Heart right ventricle (tissue), 16 donors: ENCODE data around the gene TPST2. TPM values are rescaled to one million over a fixed set of nuclear protein-coding genes. Genes with fewer than 3 reads are reported as not detected.

Experiments used
- ATAC-seq, 8 donors: fragments of 200-7000 bp; cut with Tn5 transposase; one replicate each; pipeline ENCODE4 v1.9.1; 2020; ENCODE audit warnings: mild to moderate bottlenecking in 8 of 8, moderate library complexity in 8 of 8, moderate number of reproducible peaks in 1 of 8
- DNase-seq, 2 donors: peaks; one replicate each; pipeline ENCODE4 v3.0.0-alpha.2; 2020
- H3K27ac ChIP-seq, 10 donors: fragments of 200-600 bp; sonication (generic) in 2 of 10; one replicate each; pipeline versions ENCODE4 v1.5.0 to v1.8.0; 2020 to 2022; ENCODE audit warnings: mild to moderate bottlenecking in 3 of 10
- H3K27me3 ChIP-seq, 7 donors: fragments of 200-600 bp; one replicate each; pipeline ENCODE4 v1.8.0; 2021 to 2022; ENCODE audit warnings: mild to moderate bottlenecking in 2 of 7
- H3K36me3 ChIP-seq, 9 donors: fragments of 200-600 bp; sonication (generic) in 1 of 9; one replicate each; pipeline versions ENCODE4 v1.5.0 to v1.8.0; 2020 to 2022; ENCODE audit warnings: mild to moderate bottlenecking in 2 of 9
- H3K4me1 ChIP-seq, 9 donors: fragments of 200-600 bp; sonication (generic) in 1 of 9; one replicate each; pipeline versions ENCODE4 v1.5.0 to v1.8.0; 2020 to 2022; ENCODE audit warnings: mild to moderate bottlenecking in 4 of 9
- H3K4me3 ChIP-seq, 10 donors: fragments of 200-600 bp; sonication (generic) in 2 of 10; one replicate each; pipeline versions ENCODE4 v1.5.0 to v1.8.0; 2020 to 2022; ENCODE audit warnings: mild to moderate bottlenecking in 7 of 10, moderate library complexity in 2 of 10
- H3K9me3 ChIP-seq, 11 donors: fragments of 200-600 bp in 10 of 11; sonication (generic) in 2 of 11; one replicate each; pipeline versions ENCODE4 v1.5.0 to v1.8.0; 2013 to 2022; ENCODE audit warnings: mild to moderate bottlenecking in 2 of 11, control low read depth in 1 of 11, moderate library complexity in 1 of 11
- CTCF ChIP-seq, 9 donors: fragments of 200-600 bp; sonication (generic) in 2 of 9; IDR thresholded peaks; one replicate each; pipeline versions ENCODE4 v1.5.0 to v1.8.0; 2021 to 2022; ENCODE audit warnings: antibody characterized with exemption in 9 of 9, mild to moderate bottlenecking in 5 of 9, moderate library complexity in 1 of 9
- WGBS, 2 donors: extraction: QIAGEN DNeasy Blood & Tissue Kit; methylation state at CpG; one replicate each; pipeline ENCODE4 v1.1.7; 2013; ENCODE audit warnings: inconsistent platforms in 1 of 2; 5-methylcytosine and 5-hydroxymethylcytosine counted together
- intact Hi-C, 10 donors: fragments of 100-400 bp; cut with DNase I; formaldehyde crosslinking; loops; one replicate each; pipeline versions ENCODE4 v1.11.1 to v1.14.2; 2022
- polyA plus RNA-seq, 2 donors: library from polyadenylated mRNA; stranded (reverse); fragments of 200-250 nt; gene quantifications; one replicate each; pipeline ENCODE4 v1.2.3, GENCODE V29; 2013
- total RNA-seq, 10 donors: library from RNA; stranded (reverse); fragmentation: NEBNext Ultra II Directional in 3 of 10; extraction: Animal tissue kit (Norgen Biotek cat#: 25700) in 3 of 10; gene quantifications; one replicate each; pipeline versions ENCODE4 v1.2.1 to v1.2.4, GENCODE V29; 2021 to 2023
- donor health status: Arrhythmogenic right ventricular cardiomyopathy.
- donor health status: ischemic (EF 13 %, LVEDD 7.1; RV severe dilation, severe dysfunction).
- donor health status: healthy with polysubstance abuse.
- donor health status: DM: no; HTN: yes; CAD: no.
- donor health status: DM: no; HTN: no; CAD: no.
- donor health status: ischemic (EF 25% LVEDD 6.9; RV normal size, moderate dysfunction).
- donor health status: ischemic (EF 25% LVEDD 5.7; RV mildly dilated, moderate dysfunction).
- donor health status: healthy.
- donor health status: DM: yes; HTN: yes; CAD: no.
- donor health status: Ischemic cardiomyopathy.
- donor health status: ischemic (EF 35%, LVEDD 5.7; RV mildly dilated, moderate dysfunction).
- donor health status: nonischemic (EF 11% LVEDD 7.7; RV severe dilation, severe dysfunction).
- donor health status: DM: yes; HTN: yes; CAD: no.
- donor health status: PGD.
- donor health status: ischemic (EF 29% LVEDD 5.4; RV normal size, mild dysfunction).
- donor health status: nonischemic (EF 23%, LVEDD 6.1; RV moderate dilation, normal function).

TPST2 gene
- total and polyA plus RNA-seq, 12 donors = 11.1 to 41.5 (median 21.7) TPM

- peaks cover 0 to 13% (median 0%) of the 10 kb centered on the region in 9 donors for H3K36me3 ChIP-seq
- peak overlapping the region in 2 of 10 donors; percentile 15 to 71 for H3K27ac ChIP-seq
- DNase-seq = no peak
- no peak overlapping the region for H3K4me3 ChIP-seq
- no peaks in the 10 kb centered on the region for H3K27me3 ChIP-seq
- intact Hi-C loops = no loop called here
- peaks cover 3 to 81% (median 33%) of the 10 kb centered on the region in 9 donors for H3K4me1 ChIP-seq
- no peak for ATAC-seq
- no peaks in the 10 kb centered on the region for H3K9me3 ChIP-seq
- no peak for TF ChIP-seq CTCF (IDR thresholded peaks at IDR 0.05)
- WGBS, 2 donors = 39 to 55% methylated on average over 8 of the region's 8 CpGs
These were observed 13.8 kb downstream of the TPST2 start for GRCh38 chr22:26576026-26576680.

GRCh38 chr22:26574001-26574723, 15.8 kb downstream of the TPST2 start:
- Histone ChIP-seq H3K27me3 (no peaks in the 10 kb centered on the region), H3K36me3 (peaks cover 0 to 12% (median 0%) of the 10 kb centered on the region in 9 donors), H3K4me1 (peaks cover 3 to 79% (median 36%) of the 10 kb centered on the region in 9 donors), H3K4me3 (no peak overlapping the region), H3K27ac (peak overlapping the region in 4 of 10 donors; percentile 13 to 82 (median 48)), H3K9me3 (no peaks in the 10 kb centered on the region)
- no peak for DNase-seq
- ATAC-seq = no peak
- WGBS, 2 donors = 82 to 87% methylated on average over 7 of the region's 7 CpGs
- TF ChIP-seq CTCF (IDR thresholded peaks at IDR 0.05) = no peak
- intact Hi-C loops = no loop called here

GRCh38 chr22:26573026-26573662, 16.8 kb downstream of the TPST2 start:
- no peaks in the 10 kb centered on the region for H3K27me3 ChIP-seq
- WGBS, 2 donors = 48 to 60% methylated on average over 10 of the region's 10 CpGs
- intact Hi-C loops = no loop called here
- ATAC-seq (peak in 7 of 8 donors; percentile 36 to 74 (median 59)), DNase-seq (peak; percentile 40 to 47)
- no peak overlapping the region for H3K4me3 ChIP-seq
- H3K4me1 ChIP-seq = peaks cover 3 to 79% (median 39%) of the 10 kb centered on the region in 9 donors
- H3K27ac ChIP-seq = peak overlapping the region in 8 of 10 donors; percentile 3 to 82 (median 28)
- TF ChIP-seq CTCF (IDR thresholded peaks at IDR 0.05) = no peak
- no peaks in the 10 kb centered on the region for H3K9me3 ChIP-seq
- peaks cover 0 to 10% (median 0%) of the 10 kb centered on the region in 9 donors for H3K36me3 ChIP-seq

- 62 to 75% methylated on average over 13 of the region's 13 CpGs for WGBS, 2 donors
- H3K27ac ChIP-seq = peak overlapping the region in 1 of 10 donors; percentile 49
These were observed 18.9 kb downstream of the TPST2 start for GRCh38 chr22:26570864-26571525.

More at GRCh38 chr22:26570864-26571525, 18.9 kb downstream of the TPST2 start:
- Histone ChIP-seq H3K36me3 (peaks cover 0 to 6% (median 0%) of the 10 kb centered on the region in 9 donors), H3K4me3 (no peak overlapping the region), H3K27me3 (no peaks in the 10 kb centered on the region), H3K9me3 (no peaks in the 10 kb centered on the region), H3K4me1 (peaks cover 6 to 66% (median 41%) of the 10 kb centered on the region in 9 donors)
- ATAC-seq (peak; percentile 22 to 88 (median 49)), DNase-seq (peak in 1 of 2 donors; percentile 16)
- TF ChIP-seq CTCF (IDR thresholded peaks at IDR 0.05) = no peak
- intact Hi-C loops = no loop called here
